HG03064 (cell line): ENCODE results near the gene HS2ST1.
A peak's percentile ranks its signal among the peaks of the same experiment; 100 is the strongest.
"Not testable (repeated sequence)": the region's sequence is repeated elsewhere in the genome, so short reads cannot be mapped to it uniquely, and the experiment has no call there.

Source experiments
- ATAC-seq: cut with Tn5 transposase; IDR thresholded peaks from one replicate; pipeline ENCODE4 v1.9.1; 2021; ENCODE audit warnings: low read depth; ENCODE audit not compliant: unreplicated experiment

HS2ST1 gene

GRCh38 chr1:87056974-87057373 is 142.5 kb downstream of the HS2ST1 start:
- peak; percentile 19 for ATAC-seq

- no peak for ATAC-seq
Measured at GRCh38 chr1:87058343-87058649, 143.9 kb downstream of the HS2ST1 start.

- no peak for ATAC-seq
Measured at GRCh38 chr1:87061742-87062156, 147.3 kb downstream of the HS2ST1 start.

GRCh38 chr1:87062687-87063086 is 148.3 kb downstream of the HS2ST1 start:
- ATAC-seq = no peak

GRCh38 chr1:87064309-87064708 is 149.9 kb downstream of the HS2ST1 start:
- no peak for ATAC-seq

GRCh38 chr1:87064986-87065385 is 150.6 kb downstream of the HS2ST1 start:
- no peak for ATAC-seq

- ATAC-seq = not testable (repeated sequence)
Measured at GRCh38 chr1:87066708-87067107, 152.3 kb downstream of the HS2ST1 start.

GRCh38 chr1:87072411-87072810 is 158.0 kb downstream of the HS2ST1 start:
- no peak for ATAC-seq

GRCh38 chr1:87072904-87073303 is 158.5 kb downstream of the HS2ST1 start:
- ATAC-seq = no peak

GRCh38 chr1:87074001-87074795 is 159.8 kb downstream of the HS2ST1 start:
- ATAC-seq = no peak

- no peak for ATAC-seq
Measured at GRCh38 chr1:87077959-87078639, 163.7 kb downstream of the HS2ST1 start.

GRCh38 chr1:87084244-87084836 is 169.9 kb downstream of the HS2ST1 start:
- no peak for ATAC-seq

GRCh38 chr1:87086120-87086519 is 171.7 kb downstream of the HS2ST1 start:
- no peak for ATAC-seq

- no peak for ATAC-seq
Measured at GRCh38 chr1:87089070-87089736, 174.8 kb downstream of the HS2ST1 start.

GRCh38 chr1:87089823-87090222 is 175.4 kb downstream of the HS2ST1 start:
- no peak for ATAC-seq

GRCh38 chr1:87091425-87091824 is 177.0 kb downstream of the HS2ST1 start:
- ATAC-seq = no peak

GRCh38 chr1:87092846-87093245 is 178.4 kb downstream of the HS2ST1 start:
- no peak for ATAC-seq

GRCh38 chr1:87093286-87093685 is 178.9 kb downstream of the HS2ST1 start:
- no peak for ATAC-seq

GRCh38 chr1:87094238-87094637 is 179.8 kb downstream of the HS2ST1 start:
- ATAC-seq = no peak

GRCh38 chr1:87100271-87100670 is 185.8 kb downstream of the HS2ST1 start:
- no peak for ATAC-seq

- no peak for ATAC-seq
Measured at GRCh38 chr1:87103074-87103473, 188.6 kb downstream of the HS2ST1 start.
